Measurements from ENCODE around the gene C19orf38.
"Not testable (repeated sequence)": the region's sequence is repeated elsewhere in the genome, so short reads cannot be mapped to it uniquely, and the experiment has no call there.

C19orf38 gene

DNA sequence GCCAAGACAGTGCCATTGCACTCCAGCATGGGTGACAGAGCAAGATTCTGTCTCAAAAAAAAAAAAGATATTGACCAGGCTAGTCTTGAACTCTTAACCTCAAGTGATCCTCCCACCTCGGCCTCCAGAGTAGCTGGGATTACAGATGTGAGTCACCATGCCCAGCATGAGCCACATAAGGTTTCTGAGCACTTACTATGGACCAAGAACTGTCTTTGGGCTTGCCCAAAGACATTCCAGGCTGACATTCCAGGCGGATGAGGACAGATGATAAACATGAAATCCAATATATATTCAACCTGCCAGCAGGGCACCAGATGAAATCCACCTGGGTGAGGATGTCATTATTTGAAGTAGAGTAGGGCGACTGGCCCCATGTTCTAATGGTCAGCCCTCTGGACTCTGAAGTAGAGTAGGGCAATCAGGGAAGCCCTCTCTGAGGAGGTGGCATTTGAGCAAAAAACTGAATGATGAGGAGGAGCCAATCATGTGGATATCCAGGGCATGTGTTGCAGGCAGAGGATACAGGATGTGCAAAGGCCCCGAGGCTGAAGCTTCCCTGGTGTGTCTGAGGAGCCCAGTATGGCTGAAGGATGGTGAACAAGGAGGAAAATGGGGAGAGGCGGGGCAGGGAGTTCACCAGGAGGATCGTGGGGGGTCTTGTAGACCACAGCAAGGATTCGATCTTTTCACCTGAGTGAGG is 4.0 kb downstream of the C19orf38 start:
- DNase-seq (ENCODE audit: low spot score): no peak

DNA sequence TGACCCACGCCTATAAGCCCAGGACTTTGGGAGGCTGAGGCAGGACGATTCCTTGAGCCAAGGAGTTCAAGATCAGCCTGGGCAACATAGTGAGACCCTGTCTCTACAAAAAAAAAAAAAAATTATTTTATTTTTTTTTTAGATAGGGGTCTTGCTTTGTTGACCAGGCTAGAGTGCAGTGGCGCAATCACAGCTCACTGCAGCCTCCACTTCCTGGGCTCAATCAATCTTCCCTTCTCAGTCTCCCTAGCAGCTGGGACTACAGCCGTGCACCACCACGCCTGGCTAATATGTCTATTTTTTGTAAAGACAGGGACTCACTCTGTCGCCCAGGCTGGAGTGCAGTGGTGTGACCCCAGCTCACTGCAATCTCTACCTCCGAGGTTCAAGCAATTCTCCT is 4.7 kb downstream of the C19orf38 start:
- DNase-seq (ENCODE audit: low spot score): no peak

DNA sequence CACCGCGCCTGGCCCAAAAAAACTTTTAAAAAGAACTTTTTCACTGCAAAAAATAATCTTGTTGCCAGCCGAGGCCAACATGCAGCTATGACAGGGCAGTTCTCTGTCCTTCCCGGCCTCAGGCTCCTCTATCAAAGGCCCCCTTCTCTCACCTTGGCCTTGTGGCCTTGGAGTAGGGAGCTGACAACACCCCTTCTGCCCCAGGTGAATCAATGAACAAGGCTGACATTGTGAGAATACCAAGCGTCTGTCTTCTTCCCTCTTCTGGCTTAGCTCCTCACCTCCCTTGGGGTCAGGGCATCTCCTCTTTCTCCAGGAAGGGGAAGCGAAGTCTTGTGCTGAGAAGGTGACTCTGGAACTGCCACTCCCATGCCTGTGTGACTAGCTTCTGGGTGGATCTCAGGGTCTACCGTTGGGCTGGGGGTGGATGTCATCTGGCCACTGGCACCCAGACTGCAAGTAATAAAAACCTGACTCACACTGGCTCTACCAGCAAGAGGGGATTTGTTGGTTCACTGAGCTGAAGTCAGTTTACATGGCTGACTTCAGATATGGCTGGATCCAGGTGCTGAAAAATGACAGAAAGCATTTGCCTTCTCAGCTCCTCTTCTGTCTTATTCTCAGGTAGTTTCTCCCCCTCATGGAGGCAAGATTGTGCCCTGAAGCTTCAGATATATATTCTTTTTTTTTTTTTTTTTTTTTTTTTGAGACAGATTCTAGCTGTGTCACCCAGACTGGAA is 6.3 kb downstream of the C19orf38 start:
- no peak for DNase-seq (ENCODE audit: low spot score)

DNA sequence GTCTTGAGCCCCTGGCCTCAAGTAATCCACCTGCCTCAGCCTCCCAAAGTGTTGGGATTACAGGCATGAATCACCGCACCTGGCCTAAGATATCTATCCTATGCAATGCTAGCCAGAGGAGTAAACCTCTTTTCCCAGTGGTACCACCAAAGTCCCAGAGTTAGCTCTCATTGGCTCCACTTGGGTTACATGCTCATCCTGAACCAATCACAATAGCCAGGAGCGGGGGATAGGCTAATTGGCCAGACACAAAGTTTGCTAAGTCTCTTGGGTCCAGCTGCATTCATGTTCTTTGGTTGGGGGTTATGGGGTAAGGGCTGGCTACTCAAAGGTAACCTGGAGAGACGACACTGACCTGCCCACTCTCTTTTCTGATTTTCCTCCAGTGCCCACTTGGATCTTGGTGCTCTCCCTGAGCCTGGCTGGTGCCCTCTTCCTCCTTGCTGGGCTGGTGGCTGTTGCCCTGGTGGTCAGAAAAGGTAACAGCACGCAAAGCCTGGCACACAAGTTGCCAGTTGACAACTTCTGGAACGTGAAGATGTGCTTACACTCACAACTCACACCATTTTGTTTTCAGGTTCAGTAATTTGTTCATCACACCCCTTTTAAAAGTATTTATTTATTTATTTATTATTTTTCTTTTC is 7.8 kb downstream of the C19orf38 start:
- no peak for DNase-seq (ENCODE audit: low spot score)

DNA sequence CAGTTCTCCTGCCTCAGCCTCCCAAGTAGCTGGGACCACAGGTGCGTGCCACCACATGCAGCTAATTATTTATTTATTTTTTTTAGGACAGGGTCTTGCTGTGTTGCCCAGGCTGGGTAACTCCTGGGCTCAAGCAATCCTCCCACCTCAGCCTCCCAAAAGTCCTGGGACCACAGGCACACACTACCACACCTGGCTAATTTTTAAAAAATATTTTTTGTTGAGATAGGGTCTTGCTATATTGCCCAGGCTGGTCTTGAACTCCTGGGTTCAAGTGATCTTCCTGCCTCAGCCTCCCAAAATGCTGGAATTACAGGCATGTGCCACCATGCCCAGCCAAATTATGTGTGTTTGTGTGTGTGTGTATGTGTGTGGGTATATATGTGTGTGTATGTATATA is 8.7 kb downstream of the C19orf38 start:
- not testable (repeated sequence) for DNase-seq (ENCODE audit: low spot score)

DNA sequence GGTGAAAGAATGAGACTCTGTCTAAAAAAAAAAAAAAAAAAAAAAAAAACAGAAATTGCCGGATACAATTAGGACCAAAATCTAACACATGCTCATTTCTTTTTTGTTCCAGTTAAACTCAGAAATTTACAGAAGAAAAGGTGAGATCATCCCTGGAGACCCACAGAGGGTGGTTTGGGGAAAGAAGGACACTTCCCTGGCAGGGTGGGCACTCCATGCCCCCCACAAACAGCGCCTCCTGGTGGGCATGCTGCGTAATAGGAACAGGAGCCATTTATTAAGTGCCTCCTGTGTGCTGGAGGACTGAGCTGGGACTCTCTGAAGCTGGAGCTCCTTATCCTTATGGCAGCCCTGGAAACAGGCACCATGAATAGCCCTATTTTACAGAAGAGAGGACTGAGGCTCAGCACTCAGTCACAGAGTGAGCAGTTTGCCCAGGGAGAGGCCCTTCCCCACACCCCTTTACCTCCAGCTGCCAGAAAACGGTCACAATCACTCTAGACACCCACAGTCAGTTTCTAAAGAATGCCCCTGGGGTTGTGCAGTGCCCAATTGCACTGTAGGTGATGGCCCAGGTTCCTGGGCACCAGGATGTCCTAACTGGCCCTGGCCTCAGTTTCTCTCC is 10.1 kb downstream of the C19orf38 start:
- DNase-seq (ENCODE audit: low spot score): peak; percentile 33

DNA sequence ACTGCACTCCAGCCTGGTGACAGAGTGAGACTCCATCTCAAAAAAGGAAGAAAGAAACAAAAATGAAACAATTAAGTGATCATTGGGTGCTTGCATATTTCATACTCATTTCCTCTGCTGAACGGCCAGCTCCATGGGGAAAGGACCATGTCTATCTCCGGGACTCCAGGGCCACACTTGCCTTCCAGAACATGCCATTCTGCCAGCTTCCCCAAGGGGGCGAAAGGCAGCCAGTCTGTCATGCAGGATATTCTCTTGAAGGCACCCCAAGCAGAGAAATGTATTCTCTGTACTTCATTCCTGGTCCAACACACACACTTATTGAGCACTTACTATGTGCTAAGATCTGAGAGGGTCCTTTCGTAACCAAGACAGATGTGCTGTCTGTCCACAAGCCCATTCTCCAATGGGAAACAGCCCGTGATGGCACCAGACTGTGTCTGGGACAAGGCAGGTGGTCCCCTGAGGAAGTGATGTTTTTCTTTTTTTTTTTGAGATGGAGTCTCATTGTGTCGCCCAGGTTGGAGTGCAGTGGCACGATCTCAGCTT is 13.0 kb downstream of the C19orf38 start:
- DNase-seq (ENCODE audit: low spot score): no peak

DNA sequence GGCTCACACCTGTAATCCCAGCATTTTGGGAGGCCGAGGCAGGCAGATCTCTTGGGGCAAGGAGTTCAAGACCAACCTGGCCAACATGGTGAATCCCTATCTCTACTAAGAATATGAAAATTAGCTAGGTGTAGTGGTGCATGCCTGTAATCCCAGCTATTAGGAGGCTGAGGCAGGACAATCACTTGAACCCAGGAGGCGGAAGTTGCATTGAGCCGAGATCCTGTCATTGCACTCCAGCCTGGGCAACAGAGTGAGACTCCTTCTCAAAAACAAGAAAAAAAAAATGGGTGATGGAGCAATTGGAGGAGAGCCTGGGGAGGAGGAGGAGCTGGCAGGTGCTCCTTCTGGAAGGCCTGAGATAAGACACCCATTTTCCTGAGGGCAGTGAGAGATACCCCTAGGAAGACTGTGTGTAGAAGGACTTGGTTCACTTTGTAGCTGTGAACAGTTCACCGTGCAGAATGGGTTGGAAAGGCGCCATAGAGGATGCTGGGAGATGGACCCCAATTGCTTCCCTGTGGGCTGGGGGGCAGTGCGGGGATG is 14.4 kb downstream of the C19orf38 start:
- no peak for DNase-seq (ENCODE audit: low spot score)

DNA sequence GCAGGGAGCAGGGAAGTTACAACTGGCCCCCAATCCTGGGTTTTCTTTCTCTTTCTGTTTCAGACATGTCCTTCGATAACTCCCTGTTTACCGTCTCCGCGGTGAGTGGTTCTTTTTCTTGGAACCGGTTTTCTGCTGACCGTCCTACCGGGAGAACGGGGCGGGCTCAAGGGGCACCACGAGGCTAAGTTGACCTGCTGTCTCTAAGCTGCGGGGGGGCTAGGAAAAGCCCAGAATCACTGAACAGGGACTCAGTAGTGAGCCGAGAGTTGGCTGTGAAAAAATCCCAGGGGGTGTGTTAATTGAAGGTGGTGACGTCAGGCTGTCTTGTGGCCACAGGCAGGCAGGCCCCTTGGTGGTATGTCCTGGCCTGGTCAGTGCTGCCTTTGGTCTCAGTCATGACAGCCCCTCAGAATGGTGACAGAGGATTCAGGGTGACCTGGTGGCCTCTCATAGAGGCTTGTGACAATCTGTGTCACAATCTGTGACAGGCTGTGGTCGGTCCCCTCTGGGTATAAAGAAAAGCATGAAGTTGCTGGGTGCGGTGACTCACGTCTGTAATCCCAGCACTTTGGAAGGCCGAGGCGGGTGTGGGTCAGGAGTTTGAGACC is 15.0 kb downstream of the C19orf38 start:
- DNase-seq (ENCODE audit: low spot score): no peak

DNA sequence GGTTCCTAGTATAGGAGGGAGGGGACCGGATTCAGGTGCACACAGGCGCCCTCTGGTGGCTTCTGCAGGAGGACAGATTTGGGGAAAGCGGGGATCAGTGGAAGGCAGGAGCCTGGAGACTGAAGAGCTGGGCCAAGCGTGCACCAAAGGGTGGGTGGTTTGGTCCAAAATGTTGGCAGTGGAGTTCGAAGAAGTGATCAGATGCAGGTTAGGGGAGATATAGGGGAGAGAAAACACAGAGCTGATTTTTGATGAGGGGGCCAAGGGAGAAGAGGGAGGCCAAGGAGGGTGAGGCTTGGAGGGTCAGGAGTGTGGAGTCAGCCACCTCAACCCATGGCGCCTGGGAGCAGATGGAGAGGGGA is 16.3 kb downstream of the C19orf38 start:
- peak; percentile 61 for DNase-seq (ENCODE audit: low spot score)

DNA sequence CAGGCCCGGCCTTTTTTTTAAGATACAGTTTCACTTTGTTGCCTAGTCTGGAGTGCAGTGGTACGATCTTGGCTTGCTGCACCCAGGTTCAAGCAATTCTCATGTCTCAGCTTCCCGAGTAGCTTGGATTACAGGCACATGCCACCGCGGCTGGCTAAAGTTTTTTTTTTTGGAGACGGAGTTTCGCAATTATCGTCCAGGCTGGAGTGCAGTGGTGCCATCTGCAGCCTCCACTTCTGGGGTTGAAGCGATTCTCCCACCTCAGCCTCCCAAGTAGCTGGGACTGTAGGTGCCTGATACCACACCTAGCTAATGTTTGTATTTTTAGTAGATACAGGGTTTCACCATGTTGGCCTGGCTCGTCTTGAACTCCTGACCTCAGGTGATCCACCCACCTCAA is 18.3 kb downstream of the C19orf38 start:
- DNase-seq (ENCODE audit: low spot score): no peak

DNA sequence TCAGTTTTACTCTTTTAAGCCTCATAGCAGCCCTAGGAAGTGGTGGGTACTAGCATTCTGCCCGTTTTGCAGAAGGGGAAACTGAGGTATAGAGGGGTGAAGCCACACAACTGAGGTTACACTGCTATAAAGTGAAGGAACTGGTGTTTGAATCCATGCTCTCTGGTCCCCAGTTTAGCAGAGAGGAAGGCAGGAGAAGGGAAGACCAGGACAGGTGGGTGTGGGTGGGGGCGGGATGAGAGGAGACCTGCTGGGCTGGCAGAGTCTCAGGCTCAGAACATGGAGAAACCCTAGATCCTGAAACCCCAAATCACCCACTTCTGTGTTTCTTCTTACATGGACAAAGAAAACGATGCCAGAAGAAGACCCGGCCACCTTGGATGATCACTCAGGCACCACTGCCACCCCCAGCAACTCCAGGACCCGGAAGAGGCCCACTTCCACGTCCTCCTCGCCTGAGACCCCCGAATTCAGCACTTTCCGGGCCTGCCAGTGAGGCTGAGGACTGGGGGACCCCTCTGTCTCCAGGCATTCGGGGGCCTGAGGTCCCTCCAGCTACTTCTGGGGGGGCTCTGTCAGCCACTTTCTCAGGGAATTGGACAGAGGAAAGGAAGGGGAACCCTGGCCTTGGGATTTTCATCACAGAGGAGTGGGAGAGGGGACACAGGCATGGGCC is 20.8 kb downstream of the C19orf38 start:
- no peak for DNase-seq (ENCODE audit: low spot score)

DNA sequence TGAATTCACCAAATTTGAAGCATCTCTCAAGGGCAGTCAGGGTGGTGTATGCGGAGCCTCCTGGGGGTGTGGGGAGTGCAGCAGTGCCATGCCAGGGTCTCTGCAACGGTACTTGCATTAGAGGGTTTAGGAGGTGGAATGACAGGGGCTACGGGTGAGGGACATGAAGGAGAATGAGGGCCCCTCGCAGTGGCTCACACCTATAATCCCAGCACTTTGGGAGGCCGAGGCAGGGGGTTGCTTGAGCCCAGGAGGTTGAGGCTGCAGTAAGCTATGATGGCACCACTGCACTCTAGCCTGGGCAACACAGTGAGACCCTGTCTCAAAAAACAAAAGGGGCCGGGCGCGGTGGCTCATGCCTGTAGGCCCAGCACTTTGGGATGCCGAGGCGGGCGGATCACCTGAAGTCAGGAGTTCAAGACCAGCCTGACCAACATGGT is 21.7 kb downstream of the C19orf38 start:
- not testable (repeated sequence) for DNase-seq (ENCODE audit: low spot score)

DNA sequence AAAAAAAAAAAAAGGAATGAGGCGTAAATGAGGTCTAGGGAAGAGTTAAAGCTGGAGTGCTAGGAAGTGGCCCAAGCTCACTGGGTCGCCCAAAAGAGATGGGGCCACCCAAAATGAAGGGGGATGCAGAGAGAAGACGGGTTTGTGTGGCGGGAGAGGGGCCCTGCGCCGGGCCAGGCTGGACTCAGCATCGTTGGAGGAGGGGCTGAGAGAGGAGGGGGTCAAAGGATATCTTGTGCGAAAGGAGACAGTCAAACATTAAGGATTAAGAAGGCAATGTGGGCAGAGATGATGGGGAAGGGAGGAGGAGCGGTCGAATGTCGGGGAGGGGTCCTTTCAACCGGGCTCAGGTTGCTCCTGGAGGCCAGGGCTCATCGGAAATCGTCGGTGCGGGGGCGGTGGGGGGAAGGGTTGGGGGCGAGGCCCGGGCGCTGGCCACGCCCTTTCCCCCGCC is 22.3 kb downstream of the C19orf38 start:
- no peak for DNase-seq (ENCODE audit: low spot score)

DNA sequence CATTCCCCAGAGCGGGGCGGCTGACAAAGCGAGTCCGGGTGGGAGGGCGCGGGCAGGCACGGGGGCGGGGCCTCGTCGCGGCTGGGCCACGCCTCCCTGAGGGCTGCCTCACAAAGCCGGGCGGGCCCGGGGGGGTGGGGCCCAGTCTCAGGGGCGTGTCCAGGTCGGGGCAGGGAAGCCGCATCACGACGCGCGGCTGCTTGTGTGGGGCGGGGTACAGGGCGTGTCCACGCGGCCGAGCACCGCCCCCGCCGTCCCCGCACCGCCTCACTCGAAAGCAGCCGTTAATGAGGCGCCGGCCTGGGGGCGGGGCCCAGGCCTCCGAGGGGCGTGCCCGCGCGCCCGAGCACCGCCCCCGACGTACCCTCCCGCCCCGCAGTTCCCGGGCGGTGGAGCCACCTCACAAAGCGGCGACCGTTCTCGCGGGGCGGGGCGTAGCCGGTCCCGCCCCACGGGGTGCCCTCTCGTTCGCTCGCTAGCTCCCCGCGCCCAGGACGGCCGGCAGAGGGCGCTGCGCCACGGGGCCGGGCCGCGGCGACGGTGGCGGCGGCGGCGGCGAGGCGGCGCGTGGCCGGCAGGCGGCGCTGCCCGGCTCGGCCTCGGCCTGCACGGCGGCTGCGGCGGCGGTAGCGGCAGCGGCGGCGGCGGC is 22.9 kb downstream of the C19orf38 start, which contains the start of gene CARM1:
TSS of gene CARM1 (plus strand) at position 599 of the 649 bp plus-strand sequence. CDS start 150 bp downstream, outside the sequence.
- DNase-seq (ENCODE audit: low spot score): peak; percentile 99

DNA sequence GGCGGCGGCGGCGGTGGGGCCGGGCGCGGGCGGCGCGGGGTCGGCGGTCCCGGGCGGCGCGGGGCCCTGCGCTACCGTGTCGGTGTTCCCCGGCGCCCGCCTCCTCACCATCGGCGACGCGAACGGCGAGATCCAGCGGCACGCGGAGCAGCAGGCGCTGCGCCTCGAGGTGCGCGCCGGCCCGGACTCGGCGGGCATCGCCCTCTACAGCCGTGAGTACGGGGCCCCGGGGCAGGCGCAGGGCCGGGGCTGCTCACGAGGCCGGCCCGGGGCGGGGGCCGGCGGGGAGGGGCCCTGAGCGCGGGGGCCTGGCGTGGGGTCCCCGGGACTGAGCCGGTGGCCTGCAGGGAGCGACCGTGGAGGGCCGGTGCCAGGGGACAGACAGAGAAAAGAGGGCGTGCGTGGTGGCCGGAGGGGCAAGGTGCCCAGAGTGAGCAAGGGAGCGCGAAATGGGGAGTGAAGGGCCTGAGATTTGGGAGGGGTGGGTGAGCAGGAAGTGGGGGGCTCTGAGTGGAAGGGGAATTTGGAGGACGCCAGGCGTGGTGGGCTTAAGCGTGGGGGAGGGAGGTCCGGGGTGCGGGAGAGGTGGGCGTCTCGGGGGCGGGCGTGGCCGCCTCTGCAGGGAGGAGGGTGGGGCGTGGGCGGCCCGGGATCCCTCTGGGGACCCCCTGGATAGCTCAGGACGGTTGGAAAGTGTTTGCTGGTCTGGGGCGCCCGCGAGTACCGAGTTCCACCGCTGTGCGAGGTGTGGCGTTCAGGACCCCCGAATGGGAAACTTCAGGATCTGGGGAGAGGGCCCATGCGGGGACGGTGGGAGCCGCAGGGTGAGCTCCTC is 23.7 kb downstream of the C19orf38 start:
- DNase-seq (ENCODE audit: low spot score): no peak

DNA sequence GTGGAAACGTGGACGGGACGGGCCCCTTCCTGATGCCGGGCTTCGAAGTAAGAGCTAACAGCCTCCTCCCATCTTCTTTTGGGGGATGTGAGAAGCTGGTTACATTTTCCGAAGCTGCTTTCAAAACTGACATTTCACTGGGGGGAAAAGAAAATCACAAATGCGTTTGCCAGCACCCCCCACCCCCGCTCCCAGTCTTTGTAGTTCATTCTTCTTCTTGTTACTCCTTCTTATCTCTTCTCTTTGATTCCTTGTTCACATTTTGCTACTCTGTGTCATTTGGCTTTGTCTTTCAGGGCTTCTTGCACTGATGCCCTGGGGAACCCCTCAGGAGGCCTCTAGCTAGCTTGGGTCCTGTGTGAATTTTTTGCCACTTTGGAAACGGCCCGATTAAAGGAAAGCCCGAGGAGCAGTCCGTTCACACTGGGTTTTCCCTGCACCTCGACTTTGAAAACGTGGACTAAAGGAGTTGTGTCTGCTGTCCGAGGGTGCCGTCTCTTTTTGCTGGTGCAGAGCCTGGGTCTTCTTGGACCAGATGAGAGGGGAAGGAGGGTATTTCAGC is 24.4 kb downstream of the C19orf38 start:
- no peak for DNase-seq (ENCODE audit: low spot score)

DNA sequence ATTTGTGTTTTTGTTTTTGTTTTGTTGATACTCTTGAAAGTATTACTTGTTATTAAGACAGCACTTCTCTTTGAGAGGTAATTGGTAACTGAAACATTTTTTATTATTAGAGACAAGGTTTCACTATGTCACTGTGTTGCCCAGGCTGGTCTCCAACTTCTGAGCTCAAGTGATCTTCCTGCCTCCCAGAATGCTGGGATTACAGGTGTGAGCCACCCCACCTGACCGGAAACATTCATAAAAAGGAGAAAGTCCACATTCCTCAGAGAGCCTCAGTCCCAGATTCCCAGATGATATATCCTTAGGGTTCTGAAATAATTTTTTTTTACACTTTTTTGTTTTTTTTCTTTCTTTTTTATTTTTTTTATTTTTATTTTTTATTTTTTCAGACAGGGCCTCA is 25.8 kb downstream of the C19orf38 start:
- DNase-seq (ENCODE audit: low spot score): no peak

All from kidney capillary endothelial cell (primary cell).